ENCODE measurements around the gene TRIM10.

Gene TRIM10

DNA sequence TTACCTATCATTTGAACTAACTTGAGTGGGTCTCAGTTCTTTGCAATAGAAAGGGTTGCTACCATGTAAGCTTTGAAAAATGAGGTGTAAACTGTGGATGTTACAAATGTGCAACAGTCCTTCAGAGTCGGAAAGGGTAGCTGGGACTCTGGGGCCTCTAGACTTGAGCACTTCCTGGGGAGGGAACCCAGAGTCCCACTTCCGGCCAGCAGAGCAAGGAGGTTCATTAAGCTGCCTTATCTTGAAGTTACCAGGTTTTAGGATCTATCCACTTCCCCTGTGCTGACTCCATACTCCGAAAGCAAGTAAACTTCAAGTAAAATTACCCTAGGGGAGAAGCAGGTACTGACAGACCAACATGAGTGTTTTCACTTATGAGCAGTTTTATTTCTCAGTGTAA is 9.4 kb downstream of the TRIM10 start:
- Histone ChIP-seq H3K9me3 (ENCODE audit: severe bottlenecking) (no peaks in the 10 kb centered on the region), H3K36me3 (ENCODE audit: low read depth) (no peaks in the 10 kb centered on the region), H3K4me3 (ENCODE audit: severe bottlenecking) (no peak overlapping the region), H3K4me1 (ENCODE audit: insufficient read depth, poor library complexity, severe bottlenecking) (peaks cover 22% of the 10 kb centered on the region), H3K27me3 (ENCODE audit: insufficient read depth, poor library complexity, severe bottlenecking) (no peaks in the 10 kb centered on the region), H3K27ac (ENCODE audit: poor library complexity, severe bottlenecking) (no peak overlapping the region)
- DNase-seq (ENCODE audit: low spot score), result no peak
- TF ChIP-seq, protein P1, sequence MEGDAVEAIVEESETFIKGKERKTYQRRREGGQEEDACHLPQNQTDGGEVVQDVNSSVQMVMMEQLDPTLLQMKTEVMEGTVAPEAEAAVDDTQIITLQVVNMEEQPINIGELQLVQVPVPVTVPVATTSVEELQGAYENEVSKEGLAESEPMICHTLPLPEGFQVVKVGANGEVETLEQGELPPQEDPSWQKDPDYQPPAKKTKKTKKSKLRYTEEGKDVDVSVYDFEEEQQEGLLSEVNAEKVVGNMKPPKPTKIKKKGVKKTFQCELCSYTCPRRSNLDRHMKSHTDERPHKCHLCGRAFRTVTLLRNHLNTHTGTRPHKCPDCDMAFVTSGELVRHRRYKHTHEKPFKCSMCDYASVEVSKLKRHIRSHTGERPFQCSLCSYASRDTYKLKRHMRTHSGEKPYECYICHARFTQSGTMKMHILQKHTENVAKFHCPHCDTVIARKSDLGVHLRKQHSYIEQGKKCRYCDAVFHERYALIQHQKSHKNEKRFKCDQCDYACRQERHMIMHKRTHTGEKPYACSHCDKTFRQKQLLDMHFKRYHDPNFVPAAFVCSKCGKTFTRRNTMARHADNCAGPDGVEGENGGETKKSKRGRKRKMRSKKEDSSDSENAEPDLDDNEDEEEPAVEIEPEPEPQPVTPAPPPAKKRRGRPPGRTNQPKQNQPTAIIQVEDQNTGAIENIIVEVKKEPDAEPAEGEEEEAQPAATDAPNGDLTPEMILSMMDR (IDR thresholded peaks at IDR 0.05; ENCODE audit: poor library complexity, severe bottlenecking), result no peak
- no peak for ATAC-seq (ENCODE audit: low read depth)

DNA sequence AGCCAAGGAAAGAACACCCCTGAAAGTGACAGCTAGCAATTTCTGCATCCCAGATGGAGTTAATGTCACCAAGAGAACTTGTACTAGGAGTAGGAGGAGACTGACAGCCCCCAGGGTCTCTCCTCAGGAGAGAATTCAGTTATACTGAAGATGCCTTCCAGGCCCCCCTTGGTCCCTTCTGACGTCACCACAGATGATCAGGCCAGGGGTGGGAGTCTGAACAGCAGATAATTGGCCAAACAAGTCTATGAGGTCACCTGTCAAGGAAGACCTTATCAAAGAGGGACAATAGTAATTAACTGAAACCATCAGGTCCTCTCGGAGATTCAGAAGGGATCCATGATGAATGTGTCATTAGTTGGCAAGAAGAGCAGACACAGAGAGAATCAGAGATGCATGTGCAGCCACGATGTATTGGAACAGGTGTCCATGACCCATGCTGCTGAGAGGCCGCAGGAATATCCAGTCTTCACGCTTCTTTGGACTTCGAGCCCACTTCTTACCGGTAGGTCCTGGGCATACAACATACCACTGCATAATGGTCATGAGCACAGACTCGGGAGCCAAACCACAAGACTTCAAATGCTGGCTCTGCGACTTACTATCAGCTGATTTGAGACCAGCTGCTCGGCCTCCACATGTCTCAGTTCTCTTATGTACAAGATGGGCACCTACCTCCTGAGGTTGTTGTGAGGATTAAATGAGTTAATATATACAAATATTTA is 10.2 kb downstream of the TRIM10 start:
- no peaks in the 10 kb centered on the region for H3K27me3 ChIP-seq (ENCODE audit: insufficient read depth, poor library complexity, severe bottlenecking)
- no peak overlapping the region for H3K27ac ChIP-seq (ENCODE audit: poor library complexity, severe bottlenecking)
- no peak for DNase-seq (ENCODE audit: low spot score)
- no peaks in the 10 kb centered on the region for H3K36me3 ChIP-seq (ENCODE audit: low read depth)
- peaks cover 15% of the 10 kb centered on the region for H3K4me1 ChIP-seq (ENCODE audit: insufficient read depth, poor library complexity, severe bottlenecking)
- no peak overlapping the region for H3K4me3 ChIP-seq (ENCODE audit: severe bottlenecking)
- H3K9me3 ChIP-seq (ENCODE audit: severe bottlenecking), result no peaks in the 10 kb centered on the region
- ATAC-seq (ENCODE audit: low read depth), result no peak
- TF ChIP-seq, protein P1 (IDR thresholded peaks at IDR 0.05; ENCODE audit: poor library complexity, severe bottlenecking), result no peak

DNA sequence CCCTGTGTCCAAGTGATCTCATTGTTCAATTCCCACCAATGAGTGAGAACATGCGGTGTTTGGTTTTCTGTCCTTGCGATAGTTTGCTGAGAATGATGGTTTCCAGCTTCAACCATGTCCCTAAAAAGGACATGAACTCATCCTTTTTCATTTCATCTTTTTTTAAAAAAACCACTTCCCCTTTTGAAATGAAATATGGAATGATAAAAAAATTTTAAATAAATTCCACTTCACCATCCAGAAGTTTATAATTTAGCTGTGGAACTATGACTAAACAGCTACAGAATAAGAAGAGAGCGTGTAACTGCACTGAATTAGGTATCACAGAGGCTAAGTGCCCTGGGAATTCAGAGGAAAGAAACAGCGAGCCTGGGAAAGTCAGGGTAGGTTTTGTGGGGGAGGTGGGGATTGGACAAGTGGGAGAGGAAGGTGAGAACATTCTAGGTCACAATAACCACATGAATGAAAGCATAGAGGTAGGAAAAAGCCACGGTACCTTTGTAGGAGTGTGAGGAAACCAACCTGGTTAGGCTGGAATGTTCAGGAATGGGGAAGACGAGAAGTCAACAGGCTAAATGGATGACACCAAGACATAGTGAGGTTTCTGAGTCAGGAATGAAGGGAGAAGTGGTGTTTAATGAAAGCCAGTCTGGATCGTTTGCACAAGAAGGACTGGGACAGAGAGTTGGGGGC is 11.0 kb downstream of the TRIM10 start:
- no peak overlapping the region for H3K4me3 ChIP-seq (ENCODE audit: severe bottlenecking)
- peaks cover 7% of the 10 kb centered on the region for H3K4me1 ChIP-seq (ENCODE audit: insufficient read depth, poor library complexity, severe bottlenecking)
- no peak for ATAC-seq (ENCODE audit: low read depth)
- no peak overlapping the region for H3K27ac ChIP-seq (ENCODE audit: poor library complexity, severe bottlenecking)
- no peaks in the 10 kb centered on the region for H3K27me3 ChIP-seq (ENCODE audit: insufficient read depth, poor library complexity, severe bottlenecking)
- TF ChIP-seq, protein P1 (IDR thresholded peaks at IDR 0.05; ENCODE audit: poor library complexity, severe bottlenecking), result no peak
- no peaks in the 10 kb centered on the region for H3K36me3 ChIP-seq (ENCODE audit: low read depth)
- DNase-seq (ENCODE audit: low spot score), result no peak
- no peaks in the 10 kb centered on the region for H3K9me3 ChIP-seq (ENCODE audit: severe bottlenecking)

DNA sequence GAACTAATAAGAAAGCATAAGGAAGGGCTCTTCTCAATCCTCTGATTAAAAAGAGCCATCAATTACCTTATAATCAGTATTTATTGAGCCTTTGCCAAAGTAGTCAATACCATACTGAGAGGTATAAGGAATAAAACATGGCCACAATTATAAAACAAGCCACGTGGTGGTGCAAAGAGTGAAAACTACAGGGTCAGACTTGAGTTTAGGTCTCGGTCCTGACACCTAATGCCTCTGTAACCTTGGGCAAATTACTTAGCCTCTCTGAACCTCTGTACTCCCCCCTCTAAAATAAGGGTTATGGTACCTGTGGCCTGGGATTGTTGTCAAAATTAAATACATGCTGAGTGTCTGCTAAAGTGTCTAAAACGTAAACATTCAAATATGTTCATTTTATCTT is 11.8 kb downstream of the TRIM10 start:
- Histone ChIP-seq H3K27me3 (ENCODE audit: insufficient read depth, poor library complexity, severe bottlenecking) (no peaks in the 10 kb centered on the region), H3K4me1 (ENCODE audit: insufficient read depth, poor library complexity, severe bottlenecking) (no peaks in the 10 kb centered on the region), H3K27ac (ENCODE audit: poor library complexity, severe bottlenecking) (no peak overlapping the region), H3K9me3 (ENCODE audit: severe bottlenecking) (no peaks in the 10 kb centered on the region), H3K36me3 (ENCODE audit: low read depth) (no peaks in the 10 kb centered on the region), H3K4me3 (ENCODE audit: severe bottlenecking) (no peak overlapping the region)
- ATAC-seq (ENCODE audit: low read depth) (no peak), DNase-seq (ENCODE audit: low spot score) (no peak)
- TF ChIP-seq, protein P1 (IDR thresholded peaks at IDR 0.05; ENCODE audit: poor library complexity, severe bottlenecking), result peak; percentile 9

DNA sequence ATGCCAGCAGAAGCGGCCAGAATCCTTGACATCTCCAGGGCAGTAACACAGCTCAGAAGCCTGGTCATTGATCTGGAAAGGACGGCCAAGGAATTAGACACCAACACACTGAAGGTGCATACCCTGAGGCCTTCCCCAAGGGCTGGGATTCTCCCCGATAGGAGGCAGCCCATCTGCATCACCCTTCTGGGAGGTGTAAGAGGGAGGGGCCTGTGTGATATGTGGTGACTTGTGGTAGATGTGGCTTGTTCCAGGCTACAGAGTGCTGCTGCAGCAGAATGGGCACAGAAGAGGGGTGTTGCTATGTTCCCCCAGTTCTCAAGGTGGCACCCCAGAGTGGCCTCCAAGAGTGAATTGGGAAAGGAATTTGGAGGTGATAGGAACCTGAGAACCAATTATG is 13.9 kb downstream of the TRIM10 start:
- Histone ChIP-seq H3K36me3 (ENCODE audit: low read depth) (no peaks in the 10 kb centered on the region), H3K4me1 (ENCODE audit: insufficient read depth, poor library complexity, severe bottlenecking) (no peaks in the 10 kb centered on the region), H3K9me3 (ENCODE audit: severe bottlenecking) (no peaks in the 10 kb centered on the region), H3K27ac (ENCODE audit: poor library complexity, severe bottlenecking) (no peak overlapping the region), H3K4me3 (ENCODE audit: severe bottlenecking) (no peak overlapping the region), H3K27me3 (ENCODE audit: insufficient read depth, poor library complexity, severe bottlenecking) (no peaks in the 10 kb centered on the region)
- ATAC-seq (ENCODE audit: low read depth), result no peak
- no peak for DNase-seq (ENCODE audit: low spot score)
- TF ChIP-seq, protein P1 (IDR thresholded peaks at IDR 0.05; ENCODE audit: poor library complexity, severe bottlenecking), result no peak

Data from RWPE2 (cell line).